GM12878 (cell line): ENCODE measurements around the gene PDIA3. TPM values are rescaled to one million over a fixed set of nuclear protein-coding genes. Genes with fewer than 3 reads are reported as not detected.

Source experiments
- BACH1 ChIP-seq: fragments of 450-650 bp; IDR thresholded peaks from 2 replicates; pipeline ENCODE4 v1.6.1; 2017; ENCODE audit warnings: mild to moderate bottlenecking, borderline replicate concordance
- CBFB ChIP-seq: IDR thresholded peaks from 2 replicates; pipeline ENCODE4 v1.6.1; 2016; ENCODE audit warnings: antibody characterized with exemption, low read depth
- E4F1 ChIP-seq: fragments of 450-650 bp; IDR thresholded peaks from 2 replicates; pipeline ENCODE4 v1.6.1; 2018; ENCODE audit warnings: borderline replicate concordance, mild to moderate bottlenecking; ENCODE audit not compliant: partially characterized antibody
- EP300 ChIP-seq, 2 experiments: fragments of 150-350 bp in 1 of 2; IDR thresholded peaks; 2 replicates each; pipeline ENCODE4 v1.6.1; 2011 to 2012; ENCODE audit warnings: low read depth in 2 of 2, low read length in 2 of 2, borderline replicate concordance in 1 of 2, improper control_type of control experiment in 1 of 2, inconsistent platforms in 1 of 2; ENCODE audit not compliant: control insufficient read depth in 1 of 2
- FOXK2 ChIP-seq: fragments of 450-650 bp; IDR thresholded peaks from 2 replicates; pipeline ENCODE4 v1.6.1; 2017; ENCODE audit warnings: mild to moderate bottlenecking, moderate library complexity
- LARP7 ChIP-seq: fragments of 450-650 bp; IDR thresholded peaks from 2 replicates; pipeline ENCODE4 v1.6.1; 2017; ENCODE audit warnings: mild to moderate bottlenecking
- MEF2A ChIP-seq: IDR thresholded peaks from 2 replicates; pipeline ENCODE4 v1.6.1; 2011; ENCODE audit warnings: low read depth, mild to moderate bottlenecking, low read length, moderate library complexity; ENCODE audit not compliant: insufficient read depth
- MTA3 ChIP-seq: IDR thresholded peaks from 2 replicates; pipeline ENCODE4 v1.6.1; 2012; ENCODE audit warnings: low read length, inconsistent platforms, borderline replicate concordance
- MXI1 ChIP-seq: fragments of 150-350 bp; IDR thresholded peaks from 2 replicates; pipeline ENCODE4 v1.6.1; 2011; ENCODE audit warnings: low read depth, mild to moderate bottlenecking, inconsistent platforms, low read length, improper control_type of control experiment
- NRF1 ChIP-seq: conservative IDR thresholded peaks from 2 replicates; pipeline ENCODE4 v1.6.1; 2011; ENCODE audit warnings: mild to moderate bottlenecking, low read depth, low read length, improper control_type of control experiment
- POLR2A ChIP-seq: IDR thresholded peaks from 2 replicates; pipeline ENCODE4 v1.6.1; 2011; ENCODE audit warnings: low read depth, mild to moderate bottlenecking, low read length
- RAD21 ChIP-seq: IDR thresholded peaks from 2 replicates; pipeline ENCODE4 v1.6.1; 2011; ENCODE audit warnings: mild to moderate bottlenecking, low read depth, low read length, moderate library complexity; ENCODE audit not compliant: insufficient read depth
- RAD51 ChIP-seq: fragments of 450-650 bp; IDR thresholded peaks from 2 replicates; pipeline ENCODE4 v1.6.1; 2016; ENCODE audit warnings: moderate library complexity, mild to moderate bottlenecking, inconsistent platforms
- RB1 ChIP-seq: fragments of 450-650 bp; formaldehyde crosslinking; IDR thresholded peaks from 2 replicates; pipeline ENCODE4 v1.6.1; 2017; ENCODE audit warnings: mild to moderate bottlenecking, borderline replicate concordance
- RELB ChIP-seq: fragments of 450-650 bp; IDR thresholded peaks from 2 replicates; pipeline ENCODE4 v1.6.1; 2017; ENCODE audit warnings: low read depth, mild to moderate bottlenecking, moderate library complexity
- RUNX3 ChIP-seq: IDR thresholded peaks from 2 replicates; pipeline ENCODE4 v1.6.1; 2012; ENCODE audit warnings: low read length, inconsistent platforms
- SIX5 ChIP-seq: IDR thresholded peaks from 2 replicates; pipeline ENCODE4 v1.6.1; 2011; ENCODE audit warnings: mild to moderate bottlenecking, low read depth, low read length, moderate library complexity; ENCODE audit not compliant: severe bottlenecking
- SP1 ChIP-seq: IDR thresholded peaks from one replicate; pipeline ENCODE4 v1.6.1; 2011; ENCODE audit warnings: low read depth, low read length
- STAT1 ChIP-seq: fragments of 450-650 bp; conservative IDR thresholded peaks from 2 replicates; pipeline ENCODE4 v1.6.1; 2014; ENCODE audit warnings: antibody characterized with exemption, mild to moderate bottlenecking
- USF1 ChIP-seq: IDR thresholded peaks from 2 replicates; pipeline ENCODE4 v1.6.1; 2011; ENCODE audit warnings: borderline replicate concordance, low read depth, mild to moderate bottlenecking, moderate library complexity, mixed read lengths, low read length; ENCODE audit not compliant: insufficient read depth; ENCODE audit errors: extremely low read length
- YBX1 ChIP-seq: fragments of 450-650 bp; IDR thresholded peaks from 2 replicates; pipeline ENCODE4 v1.6.1; 2016; ENCODE audit warnings: antibody characterized with exemption
- ZNF687 ChIP-seq: fragments of 450-650 bp; IDR thresholded peaks from 2 replicates; pipeline ENCODE4 v1.6.1; 2017; ENCODE audit warnings: mild to moderate bottlenecking, moderate library complexity
- polyA plus RNA-seq, 11 experiments: library from polyadenylated mRNA; depleted of rRNA in 4 of 11; unstranded in 6 of 11; stranded (reverse) in 5 of 11; fragments of >200 nt; fragmentation: Nextera tagmentation in 4 of 11; fragmentation: Illumina TruSeq in 1 of 11; extraction: Ambion mirVana in 4 of 11; extraction: Trizol in 1 of 11; gene quantifications; 1 replicate in 1 of 11; 2 replicates in 10 of 11; pipeline versions ENCODE4 v1.2.1 to v1.2.3, GENCODE V29; 2011 to 2016; ENCODE audit warnings: inconsistent platforms in 2 of 11, missing spikeins in 2 of 11, low read depth in 1 of 11
- total RNA-seq, 4 experiments: library from RNA; depleted of rRNA in 3 of 4; stranded (reverse); fragments of >200 nt in 3 of 4; fragmentation: Illumina TruSeq in 1 of 4; extraction: Trizol in 1 of 4; gene quantifications; 2 replicates each; pipeline versions ENCODE4 v1.2.1 to v1.2.3, GENCODE V29; 2013 to 2021

Gene PDIA3
- total and polyA plus RNA-seq, 10 of the 15 experiments (the other 5 are each of a cell fraction or from before 2014, with no cell fraction given): 18.2 to 716 (median 181) TPM

GRCh38 chr15:43791993-43792760, 45.9 kb downstream of the PDIA3 start, which contains the start of gene SERF2 (continued):
- TF ChIP-seq RELB (peak; percentile 10; the same call in 1 of the 2 replicates), CBFB (peak; percentile 14; the same call in 1 of the 2 replicates), EP300 (IDR thresholded peaks at IDR 0.05; ENCODE audit: borderline replicate concordance in 1 of 2, control insufficient read depth in 1 of 2, low read depth in 2 of 2, low read length in 2 of 2) (peak in 1 of 2 experiments; percentile 24; a peak in 1 of 4 replicates), USF1 (peak; percentile 99), FOXK2 (no peak), MXI1 (peak; percentile 27; the same call in 1 of the 2 replicates), BACH1 (peak; percentile 56; the same call in 1 of the 2 replicates), MEF2A (0 out of 2 replicates have a peak, but pooled peaks have one; percentile 30), SIX5 (no peak), POLR2A (peak; percentile 98), ZNF687 (peak; percentile 57), RAD21 (no peak), RUNX3 (peak; percentile 57), YBX1 (no peak), STAT1 (no peak), LARP7 (peak; percentile 85), NRF1 (no peak), SP1 (no peak), RAD51 (peak; percentile 99), MTA3 (no peak), E4F1 (no peak), RB1 (peak; percentile 36; the same call in 1 of the 2 replicates)
